ENCODE data around the gene SNX13.

- TF ChIP-seq CTCF (IDR thresholded peaks at IDR 0.05; ENCODE audit: low read length) (no peak), EZH2 (optimal IDR thresholded peaks at IDR 0.05; ENCODE audit: low read depth, low read length) (no peak)
Observed at GRCh38 chr7:17948526-17949238, 8.4 kb upstream of the SNX13 start.
